CD14-positive monocyte (primary cell): ENCODE measurements around the gene CAPZA1. TPM values are rescaled to one million over a fixed set of nuclear protein-coding genes. Genes with fewer than 3 reads are reported as not detected.
A peak's percentile ranks its signal among the peaks of the same experiment; 100 is the strongest.

Experiments used
- DNase-seq, 3 donors: peaks; one replicate each; pipeline ENCODE4 v3.0.0-alpha.2; 2011 to 2022
- H2AFZ ChIP-seq: 2 replicates; pipeline ENCODE4 v1.6.0; 2012; ENCODE audit warnings: mild to moderate bottlenecking, low read depth, low read length, inconsistent platforms; ENCODE audit not compliant: insufficient read depth, poor library complexity, severe bottlenecking
- H3K27ac ChIP-seq, 2 donors: 1 replicate in 1 of 2; 2 replicates in 1 of 2; pipeline ENCODE4 v1.5.1; 2012 to 2013; ENCODE audit warnings: low read length in 2 of 2, control low read depth in 1 of 2, inconsistent platforms in 1 of 2, low read depth in 1 of 2, mild to moderate bottlenecking in 1 of 2
- H3K27me3 ChIP-seq, 2 donors: one replicate each; pipeline versions ENCODE4 v1.6.0 to v1.6.1; 2011 to 2013; ENCODE audit warnings: low read length in 2 of 2; ENCODE audit not compliant: control insufficient read depth in 2 of 2, insufficient read depth in 2 of 2
- H3K36me3 ChIP-seq, 2 donors: replicated peaks in 1 of 2; 1 replicate in 1 of 2; 2 replicates in 1 of 2; pipeline versions ENCODE4 v1.5.1 to v1.6.1; 2012 to 2013; ENCODE audit warnings: low read length in 2 of 2, control low read depth in 1 of 2, inconsistent platforms in 1 of 2, mild to moderate bottlenecking in 1 of 2; ENCODE audit not compliant: insufficient read depth in 2 of 2, control insufficient read depth in 1 of 2
- H3K4me1 ChIP-seq, 2 donors: 1 replicate in 1 of 2; 2 replicates in 1 of 2; pipeline versions ENCODE4 v1.5.1 to v1.6.1; 2012 to 2013; ENCODE audit warnings: low read length in 2 of 2, control low read depth in 1 of 2, inconsistent platforms in 1 of 2, mild to moderate bottlenecking in 1 of 2, moderate library complexity in 1 of 2; ENCODE audit not compliant: insufficient read depth in 2 of 2, control insufficient read depth in 1 of 2
- H3K4me2 ChIP-seq: replicated peaks from 2 replicates; pipeline ENCODE3; 2012; ENCODE audit warnings: low read length, moderate library complexity, mild to moderate bottlenecking; ENCODE audit not compliant: poor library complexity, severe bottlenecking; ENCODE audit errors: extremely low read depth
- H3K4me3 ChIP-seq, 3 experiments: fragments of 200-600 bp in 1 of 3; sonication (generic) in 1 of 3; replicated peaks in 1 of 3; 1 replicate in 2 of 3; 2 replicates in 1 of 3; pipeline ENCODE4 v1.5.1; 2011 to 2013; ENCODE audit warnings: low read length in 3 of 3, mild to moderate bottlenecking in 3 of 3, control low read depth in 2 of 3, low read depth in 2 of 3, inconsistent platforms in 1 of 3, moderate library complexity in 1 of 3
- H3K79me2 ChIP-seq: 2 replicates; pipeline ENCODE4 v1.6.0; 2012; ENCODE audit warnings: mild to moderate bottlenecking, control low read depth, inconsistent platforms, low read length, moderate library complexity; ENCODE audit not compliant: insufficient read depth
- H3K9ac ChIP-seq: 2 replicates; pipeline ENCODE4 v1.6.0; 2017; ENCODE audit warnings: low read length, mild to moderate bottlenecking; ENCODE audit not compliant: insufficient read depth, poor library complexity, severe bottlenecking
- H3K9me3 ChIP-seq, 2 donors: replicated peaks in 1 of 2; 1 replicate in 1 of 2; 2 replicates in 1 of 2; pipeline versions ENCODE4 v1.5.1 to v1.6.1; 2012 to 2013; ENCODE audit warnings: low read length in 2 of 2, control low read depth in 1 of 2; ENCODE audit not compliant: control insufficient read depth in 1 of 2, insufficient read depth in 1 of 2
- H4K20me1 ChIP-seq: 2 replicates; pipeline ENCODE4 v1.6.0; 2012; ENCODE audit warnings: mild to moderate bottlenecking, low read length, control low read depth, moderate library complexity; ENCODE audit not compliant: insufficient read depth
- H3K27ac Mint-ChIP-seq, 7 donors: one replicate each; pipeline ENCODE4 v1.8.0; 2020; ENCODE audit warnings: mild to moderate bottlenecking in 7 of 7, mixed read lengths in 7 of 7, moderate library complexity in 6 of 7, inconsistent platforms in 2 of 7
- H3K27me3 Mint-ChIP-seq, 3 donors: one replicate each; pipeline ENCODE4 v1.8.0; 2021 to 2022; ENCODE audit warnings: low read depth in 3 of 3, mild to moderate bottlenecking in 3 of 3, mixed read lengths in 3 of 3, moderate library complexity in 3 of 3, inconsistent platforms in 1 of 3
- H3K36me3 Mint-ChIP-seq, 2 donors: one replicate each; pipeline ENCODE4 v1.8.0; 2020; ENCODE audit warnings: mixed read lengths in 2 of 2, inconsistent platforms in 1 of 2, mild to moderate bottlenecking in 1 of 2
- H3K4me1 Mint-ChIP-seq: one replicate; pipeline ENCODE4 v1.8.0; 2020; ENCODE audit warnings: mild to moderate bottlenecking, mixed read lengths
- H3K4me3 Mint-ChIP-seq, 2 donors: one replicate each; pipeline ENCODE4 v1.8.0; 2020; ENCODE audit warnings: mild to moderate bottlenecking in 2 of 2, mixed read lengths in 2 of 2, moderate library complexity in 1 of 2
- H3K9me3 Mint-ChIP-seq, 7 donors: one replicate each; pipeline ENCODE4 v1.8.0; 2020 to 2022; ENCODE audit warnings: mixed read lengths in 7 of 7, mild to moderate bottlenecking in 6 of 7, moderate library complexity in 6 of 7, inconsistent platforms in 2 of 7
- WGBS: methylation state at CpG from one replicate; pipeline ENCODE4 v1.1.5; 2013; ENCODE audit warnings: missing lambda C conversion rate; ENCODE audit not compliant: insufficient coverage; 5-methylcytosine and 5-hydroxymethylcytosine counted together
- intact Hi-C, 2 donors: fragments of 100-400 bp; cut with micrococcal nuclease; formaldehyde crosslinking; loops; one replicate each; pipeline versions ENCODE4 v1.15.0 to v1.15.1; 2023
- polyA plus RNA-seq, 3 donors: library from polyadenylated mRNA; depleted of rRNA in 1 of 3; unstranded in 2 of 3; stranded (reverse) in 1 of 3; fragments of 300-500 nt in 2 of 3; fragments of >200 nt in 1 of 3; fragmentation: Illumina TruSeq in 2 of 3; gene quantifications; 1 replicate in 2 of 3; 2 replicates in 1 of 3; pipeline ENCODE4 v1.2.3, GENCODE V29; 2012 to 2021
- TF ChIP-seq, protein P1 (sequence below): fragments of 200-600 bp; IDR thresholded peaks from one replicate; pipeline ENCODE4 v1.8.0; 2022; ENCODE audit warnings: antibody characterized with exemption, mild to moderate bottlenecking

Gene CAPZA1
- polyA plus RNA-seq, 3 donors, result 93.4 to 357 (median 339) TPM

DNA sequence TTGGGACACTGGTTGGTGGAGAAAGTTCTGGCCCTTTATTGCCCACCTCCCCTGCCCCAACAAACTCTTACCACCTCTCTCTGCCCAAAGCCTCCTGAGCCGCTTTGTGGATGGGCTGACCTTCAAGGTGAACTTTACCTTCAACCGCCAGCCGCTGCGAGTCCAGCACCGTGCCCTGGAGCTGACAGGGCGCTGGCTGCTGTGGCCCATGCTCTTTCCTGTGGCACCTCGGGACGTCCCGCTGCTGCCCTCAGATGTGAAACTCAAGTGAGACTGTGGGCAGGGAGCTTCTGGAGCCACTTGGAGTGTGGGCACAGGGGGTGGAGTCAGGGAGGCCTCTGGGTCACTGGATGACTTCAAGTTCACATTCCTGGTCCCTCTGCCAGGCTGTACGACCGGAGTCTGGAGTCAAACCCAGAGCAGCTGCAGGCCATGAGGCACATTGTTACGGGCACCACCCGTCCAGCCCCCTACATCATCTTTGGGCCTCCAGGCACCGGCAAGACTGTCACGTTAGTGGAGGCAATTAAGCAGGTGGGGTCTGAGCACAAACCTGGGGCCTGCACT, 74.8 kb downstream of the CAPZA1 start:
- Mint-ChIP-seq H3K4me1 (peaks cover 2% of the 10 kb centered on the region), H3K36me3 (peaks cover 4 to 20% of the 10 kb centered on the region in 2 donors), H3K27ac (peak overlapping the region in 1 of 7 donors; percentile 62), H3K4me3 (no peak overlapping the region), H3K27me3 (peaks cover 0 to 1% (median 0%) of the 10 kb centered on the region in 3 donors), H3K9me3 (peaks cover 0 to 2% (median 0%) of the 10 kb centered on the region in 7 donors)
- no peak for DNase-seq
- no peaks in the 10 kb centered on the region for H3K79me2 ChIP-seq
- WGBS, result 94% methylated on average over 12 of the region's 15 CpGs
- H2AFZ ChIP-seq, result no peak overlapping the region
- H3K4me3 ChIP-seq, result no peak overlapping the region
- no peaks in the 10 kb centered on the region for H4K20me1 ChIP-seq
- H3K9ac ChIP-seq, result no peak overlapping the region
- TF ChIP-seq, protein P1, sequence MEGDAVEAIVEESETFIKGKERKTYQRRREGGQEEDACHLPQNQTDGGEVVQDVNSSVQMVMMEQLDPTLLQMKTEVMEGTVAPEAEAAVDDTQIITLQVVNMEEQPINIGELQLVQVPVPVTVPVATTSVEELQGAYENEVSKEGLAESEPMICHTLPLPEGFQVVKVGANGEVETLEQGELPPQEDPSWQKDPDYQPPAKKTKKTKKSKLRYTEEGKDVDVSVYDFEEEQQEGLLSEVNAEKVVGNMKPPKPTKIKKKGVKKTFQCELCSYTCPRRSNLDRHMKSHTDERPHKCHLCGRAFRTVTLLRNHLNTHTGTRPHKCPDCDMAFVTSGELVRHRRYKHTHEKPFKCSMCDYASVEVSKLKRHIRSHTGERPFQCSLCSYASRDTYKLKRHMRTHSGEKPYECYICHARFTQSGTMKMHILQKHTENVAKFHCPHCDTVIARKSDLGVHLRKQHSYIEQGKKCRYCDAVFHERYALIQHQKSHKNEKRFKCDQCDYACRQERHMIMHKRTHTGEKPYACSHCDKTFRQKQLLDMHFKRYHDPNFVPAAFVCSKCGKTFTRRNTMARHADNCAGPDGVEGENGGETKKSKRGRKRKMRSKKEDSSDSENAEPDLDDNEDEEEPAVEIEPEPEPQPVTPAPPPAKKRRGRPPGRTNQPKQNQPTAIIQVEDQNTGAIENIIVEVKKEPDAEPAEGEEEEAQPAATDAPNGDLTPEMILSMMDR, result no peak
- H3K4me2 ChIP-seq, result no peak overlapping the region
- no peaks in the 10 kb centered on the region for H3K9me3 ChIP-seq
- H3K27me3 ChIP-seq, result no peaks in the 10 kb centered on the region
- H3K36me3 ChIP-seq, result peaks cover 3 to 61% of the 10 kb centered on the region in 2 donors
- intact Hi-C loops, result no loop called here
- no peak overlapping the region for H3K27ac ChIP-seq
- H3K4me1 ChIP-seq, result peaks cover 0 to under 1% of the 10 kb centered on the region in 2 donors

DNA sequence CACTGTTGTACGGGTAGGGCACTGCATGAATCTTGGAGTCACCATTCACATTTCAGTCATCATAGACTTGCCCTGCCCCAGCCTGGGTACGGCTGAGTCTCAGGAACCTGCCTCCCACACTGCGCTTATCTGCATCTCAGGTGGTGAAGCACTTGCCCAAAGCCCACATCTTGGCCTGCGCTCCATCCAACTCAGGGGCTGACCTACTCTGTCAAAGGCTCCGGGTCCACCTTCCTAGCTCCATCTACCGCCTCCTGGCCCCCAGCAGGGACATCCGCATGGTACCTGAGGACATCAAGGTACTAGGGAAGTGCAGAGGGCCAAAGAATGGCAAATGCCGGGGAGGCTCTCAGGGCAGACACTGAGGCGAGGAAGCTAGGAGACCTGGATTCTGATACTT, 75.6 kb downstream of the CAPZA1 start:
- Mint-ChIP-seq H3K9me3 (peaks cover 0 to 2% (median 0%) of the 10 kb centered on the region in 7 donors), H3K4me1 (peaks cover 10% of the 10 kb centered on the region), H3K27me3 (peaks cover 0 to 1% (median 0%) of the 10 kb centered on the region in 3 donors), H3K4me3 (no peak overlapping the region), H3K27ac (peak overlapping the region in 2 of 7 donors; percentile 20 to 30), H3K36me3 (peaks cover 4 to 24% of the 10 kb centered on the region in 2 donors)
- no peak overlapping the region for H3K4me2 ChIP-seq
- H3K4me1 ChIP-seq, result peaks cover 8% of the 10 kb centered on the region in 2 donors
- intact Hi-C loops, result no loop called here
- H3K79me2 ChIP-seq, result no peaks in the 10 kb centered on the region
- no peak overlapping the region for H2AFZ ChIP-seq
- WGBS, result 98% methylated on average over 7 of the region's 9 CpGs
- H3K9ac ChIP-seq, result no peak overlapping the region
- H3K36me3 ChIP-seq, result peaks cover 3 to 54% of the 10 kb centered on the region in 2 donors
- TF ChIP-seq, protein P1, result no peak
- DNase-seq, result no peak
- no peak overlapping the region for H3K27ac ChIP-seq
- no peaks in the 10 kb centered on the region for H4K20me1 ChIP-seq
- no peaks in the 10 kb centered on the region for H3K27me3 ChIP-seq
- no peaks in the 10 kb centered on the region for H3K9me3 ChIP-seq
- H3K4me3 ChIP-seq, result no peak overlapping the region
